Trophoblast cell (in vitro differentiated cells and primary cell): Measurements from ENCODE around the gene PSMG1.

Source experiments
- DNase-seq, 2 donors: peaks; one replicate each; pipeline ENCODE4 v3.0.0-alpha.2; 2016
- H2AFZ ChIP-seq: 2 replicates; pipeline ENCODE4 v1.6.1; 2013; ENCODE audit warnings: low read length, moderate library complexity, mild to moderate bottlenecking; ENCODE audit not compliant: insufficient read depth, poor library complexity
- H2AK5ac ChIP-seq: 2 replicates; pipeline ENCODE4 v1.6.1; 2013; ENCODE audit warnings: mild to moderate bottlenecking, low read length
- H2BK120ac ChIP-seq: 2 replicates; pipeline ENCODE4 v1.6.1; 2013; ENCODE audit warnings: low read length, mild to moderate bottlenecking, moderate library complexity; ENCODE audit not compliant: insufficient read depth, poor library complexity
- H2BK12ac ChIP-seq: 2 replicates; pipeline ENCODE4 v1.6.1; 2013; ENCODE audit warnings: mild to moderate bottlenecking, low read length, moderate library complexity
- H2BK5ac ChIP-seq: 2 replicates; pipeline ENCODE4 v1.6.1; 2013; ENCODE audit warnings: low read length, low read depth, moderate library complexity, mild to moderate bottlenecking; ENCODE audit not compliant: poor library complexity
- H3K14ac ChIP-seq: 2 replicates; pipeline ENCODE4 v1.6.1; 2013; ENCODE audit warnings: mild to moderate bottlenecking, low read length
- H3K18ac ChIP-seq: 2 replicates; pipeline ENCODE4 v1.6.1; 2013; ENCODE audit warnings: mild to moderate bottlenecking, low read length
- H3K23ac ChIP-seq: 2 replicates; pipeline ENCODE4 v1.6.1; 2013; ENCODE audit warnings: low read length
- H3K27ac ChIP-seq: 2 replicates; pipeline ENCODE4 v1.5.1; 2013; ENCODE audit warnings: low read depth, mild to moderate bottlenecking, inconsistent platforms, low read length, moderate library complexity
- H3K27me3 ChIP-seq: 2 replicates; pipeline ENCODE4 v1.6.1; 2013; ENCODE audit warnings: inconsistent platforms, mild to moderate bottlenecking, low read length, moderate library complexity; ENCODE audit not compliant: insufficient read depth
- H3K36me3 ChIP-seq, 2 experiments: 1 replicate in 1 of 2; 2 replicates in 1 of 2; pipeline ENCODE4 v1.6.1; 2013; ENCODE audit warnings: low read length in 2 of 2, mild to moderate bottlenecking in 2 of 2, moderate library complexity in 1 of 2; ENCODE audit not compliant: insufficient read depth in 2 of 2, control insufficient read depth in 1 of 2
- H3K4ac ChIP-seq: 2 replicates; pipeline ENCODE4 v1.6.1; 2013; ENCODE audit warnings: low read depth, mild to moderate bottlenecking, low read length, moderate library complexity
- H3K4me1 ChIP-seq, 2 experiments: 1 replicate in 1 of 2; 2 replicates in 1 of 2; pipeline ENCODE4 v1.6.1; 2013; ENCODE audit warnings: low read length in 2 of 2, mild to moderate bottlenecking in 2 of 2, moderate library complexity in 1 of 2; ENCODE audit not compliant: insufficient read depth in 2 of 2, control insufficient read depth in 1 of 2
- H3K4me2 ChIP-seq: 2 replicates; pipeline ENCODE4 v1.6.1; 2013; ENCODE audit warnings: inconsistent platforms, mild to moderate bottlenecking, low read length, moderate library complexity
- H3K4me3 ChIP-seq: 2 replicates; pipeline ENCODE4 v1.5.1; 2013; ENCODE audit warnings: mild to moderate bottlenecking, low read depth, low read length, inconsistent platforms
- H3K79me1 ChIP-seq: one replicate; pipeline ENCODE4 v1.6.1; 2013; ENCODE audit warnings: low read length
- H3K79me2 ChIP-seq: 2 replicates; pipeline ENCODE4 v1.6.1; 2013; ENCODE audit warnings: low read length, mild to moderate bottlenecking; ENCODE audit not compliant: control insufficient read depth, insufficient read depth, poor library complexity
- H3K9ac ChIP-seq: 2 replicates; pipeline ENCODE4 v1.6.1; 2013; ENCODE audit warnings: mild to moderate bottlenecking, low read length
- H3K9me3 ChIP-seq: 2 replicates; pipeline ENCODE4 v1.6.1; 2013; ENCODE audit warnings: low read depth, mild to moderate bottlenecking, control low read depth, inconsistent platforms, low read length; ENCODE audit not compliant: insufficient read depth
- H4K12ac ChIP-seq: 2 replicates; pipeline ENCODE4 v1.6.1; 2013; ENCODE audit warnings: low read depth, mild to moderate bottlenecking, low read length, moderate library complexity
- H4K8ac ChIP-seq: 2 replicates; pipeline ENCODE4 v1.6.1; 2013; ENCODE audit warnings: low read depth, mild to moderate bottlenecking, low read length, moderate library complexity
- H4K91ac ChIP-seq: one replicate; pipeline ENCODE4 v1.6.1; 2013; ENCODE audit warnings: low read depth, mild to moderate bottlenecking, low read length, moderate library complexity
- WGBS: extraction: QIAGEN DNeasy Blood & Tissue Kit; methylation state at CpG from one replicate; pipeline ENCODE4 v1.1.7; 2013; ENCODE audit warnings: missing lambda C conversion rate; ENCODE audit not compliant: insufficient read length, insufficient coverage; ENCODE audit errors: extremely low coverage; 5-methylcytosine and 5-hydroxymethylcytosine counted together

Gene PSMG1

DNA sequence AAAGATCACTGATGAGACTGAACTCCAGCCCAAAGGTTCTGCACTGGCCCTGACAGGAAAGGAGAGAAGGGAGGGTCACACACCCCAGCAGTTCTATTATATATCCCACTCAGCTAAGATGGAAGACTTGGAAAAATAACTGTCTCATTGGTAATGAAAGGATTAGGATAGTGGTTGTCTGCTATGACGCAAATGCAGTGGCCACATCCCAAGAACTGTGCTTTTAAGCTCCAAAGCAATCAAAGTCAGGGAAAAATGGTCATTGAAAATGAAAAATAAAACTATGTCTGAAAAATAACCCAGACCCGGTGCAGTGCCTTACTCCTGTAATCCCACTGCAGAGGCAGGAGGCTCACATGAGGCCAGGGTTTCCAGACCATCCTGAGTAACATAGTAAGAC lies 31.0 kb downstream of the PSMG1 start:
- Histone ChIP-seq H3K4me1 (no peaks in the 10 kb centered on the region), H4K12ac (no peak overlapping the region), H2AK5ac (no peak overlapping the region), H3K14ac (no peak overlapping the region), H3K4ac (no peak overlapping the region), H3K79me1 (no peaks in the 10 kb centered on the region), H2BK120ac (no peak overlapping the region), H3K36me3 (no peaks in the 10 kb centered on the region), H3K18ac (no peak overlapping the region), H3K23ac (no peak overlapping the region), H3K27me3 (no peaks in the 10 kb centered on the region), H3K9ac (no peak overlapping the region), H4K91ac (no peak overlapping the region), H3K9me3 (no peaks in the 10 kb centered on the region), H2BK12ac (no peak overlapping the region), H3K4me2 (no peak overlapping the region), H3K27ac (no peak overlapping the region), H4K8ac (no peak overlapping the region), H2AFZ (no peak overlapping the region), H2BK5ac (no peak overlapping the region), H3K4me3 (no peak overlapping the region), H3K79me2 (no peaks in the 10 kb centered on the region)
- no peak for DNase-seq
- WGBS: no CpG with 5 or more reads among the region's 2 CpGs

DNA sequence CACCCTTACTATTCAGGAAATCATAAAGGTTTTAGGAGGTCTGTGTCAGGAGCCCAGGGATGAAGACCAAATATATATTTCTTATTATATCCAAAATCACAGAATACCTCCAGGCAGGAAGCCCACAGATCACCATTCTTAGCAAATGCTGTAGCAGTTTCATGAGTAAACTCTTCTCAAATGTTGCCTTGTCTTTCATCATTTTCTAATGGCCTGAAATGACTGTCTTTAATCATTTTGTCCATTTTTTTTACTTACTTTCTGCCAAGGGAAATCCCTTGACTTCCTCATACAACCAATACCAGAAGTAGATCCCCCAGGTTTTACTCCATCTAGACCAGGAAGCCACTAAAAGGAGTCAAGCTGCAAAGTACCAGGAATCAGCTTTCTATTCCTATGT lies 32.4 kb downstream of the PSMG1 start:
- DNase-seq: no peak
- H2BK120ac ChIP-seq: no peak overlapping the region
- H3K18ac ChIP-seq: no peak overlapping the region
- no peak overlapping the region for H3K4me3 ChIP-seq
- H3K14ac ChIP-seq: no peak overlapping the region
- H2BK5ac ChIP-seq: no peak overlapping the region
- no peak overlapping the region for H4K8ac ChIP-seq
- H3K9me3 ChIP-seq: no peaks in the 10 kb centered on the region
- no peaks in the 10 kb centered on the region for H3K79me1 ChIP-seq
- no peak overlapping the region for H3K9ac ChIP-seq
- no peak overlapping the region for H2BK12ac ChIP-seq
- H3K4me2 ChIP-seq: no peak overlapping the region
- H3K23ac ChIP-seq: no peak overlapping the region
- no peak overlapping the region for H2AK5ac ChIP-seq
- no peak overlapping the region for H3K27ac ChIP-seq
- H3K36me3 ChIP-seq: no peaks in the 10 kb centered on the region
- no peak overlapping the region for H4K91ac ChIP-seq
- H3K4ac ChIP-seq: no peak overlapping the region
- no peak overlapping the region for H4K12ac ChIP-seq
- no peaks in the 10 kb centered on the region for H3K4me1 ChIP-seq
- no peaks in the 10 kb centered on the region for H3K79me2 ChIP-seq
- H2AFZ ChIP-seq: no peak overlapping the region
- no peaks in the 10 kb centered on the region for H3K27me3 ChIP-seq

DNA sequence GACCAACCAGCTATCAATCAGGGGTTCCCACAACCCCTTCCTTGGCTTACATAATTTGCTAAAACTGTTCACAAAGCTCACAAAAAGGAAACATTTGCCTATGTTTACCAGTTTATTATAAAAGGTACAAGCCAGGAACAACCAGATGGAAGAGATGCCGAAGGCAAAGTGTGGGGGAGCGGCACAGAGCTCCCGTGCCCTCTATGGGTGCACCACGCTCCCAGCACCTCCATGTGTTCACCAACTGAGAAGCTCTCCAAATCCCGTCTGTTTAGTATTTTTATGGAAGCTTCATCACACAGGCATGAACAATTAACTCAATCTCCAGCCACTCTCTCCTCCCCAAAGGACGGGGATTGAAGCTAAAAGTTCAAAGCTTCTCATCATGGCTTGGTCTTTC lies 32.9 kb downstream of the PSMG1 start:
- H3K4me1 ChIP-seq: no peaks in the 10 kb centered on the region
- H3K79me1 ChIP-seq: no peaks in the 10 kb centered on the region
- H3K79me2 ChIP-seq: no peaks in the 10 kb centered on the region
- WGBS: no CpG with 5 or more reads among the region's 6 CpGs
- no peak overlapping the region for H3K4me3 ChIP-seq
- H3K4ac ChIP-seq: no peak overlapping the region
- no peak overlapping the region for H3K27ac ChIP-seq
- H3K36me3 ChIP-seq: no peaks in the 10 kb centered on the region
- H2AFZ ChIP-seq: no peak overlapping the region
- H3K14ac ChIP-seq: no peak overlapping the region
- H4K91ac ChIP-seq: no peak overlapping the region
- H3K4me2 ChIP-seq: no peak overlapping the region
- H3K9ac ChIP-seq: no peak overlapping the region
- no peak overlapping the region for H2BK5ac ChIP-seq
- no peak for DNase-seq
- no peak overlapping the region for H2BK120ac ChIP-seq
- no peak overlapping the region for H2AK5ac ChIP-seq
- no peak overlapping the region for H4K12ac ChIP-seq
- H3K23ac ChIP-seq: no peak overlapping the region
- no peak overlapping the region for H2BK12ac ChIP-seq
- no peak overlapping the region for H4K8ac ChIP-seq
- no peaks in the 10 kb centered on the region for H3K27me3 ChIP-seq
- H3K9me3 ChIP-seq: no peaks in the 10 kb centered on the region
- H3K18ac ChIP-seq: no peak overlapping the region

DNA sequence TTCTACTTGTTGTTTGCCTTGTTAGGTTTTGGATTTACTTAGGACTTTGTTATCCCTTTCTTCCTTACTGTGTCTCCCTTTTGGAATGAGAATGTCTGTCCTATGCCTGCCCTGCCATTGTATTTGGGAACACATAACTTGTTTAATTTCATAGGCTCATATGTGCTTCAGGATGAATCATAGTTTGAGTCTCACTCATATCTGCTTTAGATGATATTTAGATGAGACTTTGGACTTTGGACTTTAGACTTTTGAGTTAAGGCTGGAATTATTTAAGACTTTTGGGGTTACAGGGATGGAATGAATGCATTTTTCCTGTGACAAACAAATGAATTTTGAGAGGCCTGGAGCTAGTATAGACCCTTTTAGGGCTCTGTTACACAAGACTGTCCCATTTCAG lies 33.4 kb downstream of the PSMG1 start:
- Histone ChIP-seq H3K4me1 (no peaks in the 10 kb centered on the region), H2BK5ac (no peak overlapping the region), H2AK5ac (no peak overlapping the region), H3K36me3 (no peaks in the 10 kb centered on the region), H3K23ac (no peak overlapping the region), H3K4me2 (no peak overlapping the region), H2BK12ac (no peak overlapping the region), H3K27me3 (no peaks in the 10 kb centered on the region), H3K14ac (no peak overlapping the region), H3K79me2 (no peaks in the 10 kb centered on the region), H4K8ac (no peak overlapping the region), H4K12ac (no peak overlapping the region), H4K91ac (no peak overlapping the region), H2BK120ac (no peak overlapping the region), H3K79me1 (no peaks in the 10 kb centered on the region), H3K4me3 (no peak overlapping the region), H3K4ac (no peak overlapping the region), H3K9me3 (no peaks in the 10 kb centered on the region), H2AFZ (no peak overlapping the region), H3K18ac (no peak overlapping the region), H3K9ac (no peak overlapping the region), H3K27ac (no peak overlapping the region)
- DNase-seq: no peak

DNA sequence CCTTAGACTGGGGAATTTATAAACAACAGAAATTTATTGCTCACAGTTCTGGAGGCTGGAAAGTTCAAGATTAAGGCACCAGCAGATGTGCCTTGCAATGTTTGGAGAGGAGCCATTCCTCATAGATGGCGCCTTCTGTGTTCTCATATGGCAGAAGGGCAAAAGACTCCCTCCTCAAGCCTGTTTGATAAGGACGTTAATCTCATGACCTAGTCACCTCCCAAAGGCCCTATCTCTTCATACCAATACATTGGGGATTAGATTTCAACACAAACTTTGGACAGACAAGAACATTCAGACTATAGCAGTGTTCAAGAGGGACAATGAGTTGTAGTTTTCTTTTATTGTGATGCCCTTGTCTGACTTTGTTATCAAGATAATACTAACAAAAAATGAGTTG lies 34.3 kb downstream of the PSMG1 start:
- H3K23ac ChIP-seq: no peak overlapping the region
- no peak overlapping the region for H3K4me2 ChIP-seq
- no peak overlapping the region for H3K4me3 ChIP-seq
- no peaks in the 10 kb centered on the region for H3K9me3 ChIP-seq
- no peaks in the 10 kb centered on the region for H3K79me1 ChIP-seq
- peaks cover 0 to 2% of the 10 kb centered on the region in 2 experiments for H3K4me1 ChIP-seq
- DNase-seq: no peak
- no peaks in the 10 kb centered on the region for H3K79me2 ChIP-seq
- H2AFZ ChIP-seq: no peak overlapping the region
- H3K14ac ChIP-seq: no peak overlapping the region
- H3K27ac ChIP-seq: no peak overlapping the region
- no peak overlapping the region for H4K12ac ChIP-seq
- no peak overlapping the region for H2BK120ac ChIP-seq
- H3K27me3 ChIP-seq: no peaks in the 10 kb centered on the region
- no CpG with 5 or more reads among the region's 2 CpGs for WGBS
- no peak overlapping the region for H3K9ac ChIP-seq
- peaks cover 0 to 2% of the 10 kb centered on the region in 2 experiments for H3K36me3 ChIP-seq
- no peak overlapping the region for H4K91ac ChIP-seq
- no peak overlapping the region for H4K8ac ChIP-seq
- H2BK12ac ChIP-seq: no peak overlapping the region
- H3K18ac ChIP-seq: no peak overlapping the region
- H2AK5ac ChIP-seq: no peak overlapping the region
- no peak overlapping the region for H2BK5ac ChIP-seq
- H3K4ac ChIP-seq: no peak overlapping the region
